K562 (cell line): Measurements from ENCODE around the gene DSG3. TPM values are rescaled to one million over a fixed set of nuclear protein-coding genes. Genes with fewer than 3 reads are reported as not detected.
A peak's percentile ranks its signal among the peaks of the same experiment; 100 is the strongest.

Experiments used
- ATAC-seq: fragments of 200-7000 bp; cut with Tn5 transposase; 3 replicates; pipeline ENCODE4 v1.9.1; 2020; ENCODE audit warnings: moderate library complexity
- BruUV-seq: library from RNA; stranded (reverse); fragments of 400-500 nt; replicated peaks from 2 replicates; lab custom pipeline; 2021; lab: Mats Ljungman, UMichigan
- CTCF ChIA-PET: fragments of 300-600 bp; formaldehyde crosslinking; extraction: SDS; loops from one replicate; lab custom pipeline; 2021; ENCODE audit warnings: low intra/inter-chr PET ratio; lab: Yijun Ruan, JAX
- POLR2A ChIA-PET: fragments of 300-600, 350-650 bp; sonication (Branson Sonifier 250); formaldehyde crosslinking; extraction: SDS; loops from one replicate; lab custom pipeline; 2021; ENCODE audit warnings: antibody characterized with exemption, inconsistent platforms; lab: Yijun Ruan, JAX
- DNase-seq, 4 experiments: peaks; one replicate each; pipeline versions ENCODE4 v3.0.0 to v3.0.0-alpha.2; 2011 to 2018; ENCODE audit warnings: low spot score in 3 of 4, mixed read lengths in 3 of 4; ENCODE audit errors: extremely low read depth in 1 of 4
- FAIRE-seq: peaks from 2 replicates; lab custom pipeline; 2011; peaks lifted over from hg19 to GRCh38; lab: Jason Lieb, UNC
- H2AFZ ChIP-seq: 2 replicates; pipeline ENCODE4 v1.6.0; 2011; ENCODE audit warnings: low read depth, low read length, control low read depth, inconsistent platforms
- H3K27ac ChIP-seq: fragments of 200-600 bp; 3 replicates; pipeline ENCODE4 v1.8.0; 2011; ENCODE audit warnings: low read depth, mild to moderate bottlenecking, control low read depth, inconsistent platforms, low read length, moderate library complexity, mixed read lengths; ENCODE audit errors: extremely low read depth
- H3K27me3 ChIP-seq, 2 experiments: fragments of 300-600 bp in 1 of 2; 2 replicates in 1 of 2; 3 replicates in 1 of 2; pipeline versions ENCODE4 v1.6.0 to v1.8.0; 2011; ENCODE audit warnings: inconsistent platforms in 2 of 2, low read length in 2 of 2, mild to moderate bottlenecking in 1 of 2, mixed read lengths in 1 of 2, moderate library complexity in 1 of 2; ENCODE audit not compliant: control insufficient read depth in 2 of 2, insufficient read depth in 2 of 2
- H3K36me3 ChIP-seq: fragments of 300-600 bp; 3 replicates; pipeline ENCODE4 v1.8.0; 2011; ENCODE audit warnings: mild to moderate bottlenecking, low read length, inconsistent platforms; ENCODE audit not compliant: control insufficient read depth, insufficient read depth
- H3K4me1 ChIP-seq, 2 experiments: fragments of 200-600 bp in 1 of 2; replicated peaks in 1 of 2; 2 replicates in 1 of 2; 3 replicates in 1 of 2; pipeline versions ENCODE4 v1.5.1 to v1.8.0; 2011; ENCODE audit warnings: inconsistent platforms in 2 of 2, low read length in 2 of 2, mild to moderate bottlenecking in 1 of 2, mixed read lengths in 1 of 2, moderate library complexity in 1 of 2; ENCODE audit not compliant: control insufficient read depth in 2 of 2, insufficient read depth in 2 of 2
- H3K4me2 ChIP-seq: 2 replicates; pipeline ENCODE4 v1.6.1; 2011; ENCODE audit warnings: low read length, control low read depth, inconsistent platforms, mixed read lengths; ENCODE audit not compliant: insufficient read depth
- H3K4me3 ChIP-seq: fragments of 200-600 bp; sonication (generic), shearing (Covaris generic); 2 replicates; pipeline ENCODE4 v1.5.1; 2016; ENCODE audit warnings: control low read depth, inconsistent platforms
- H3K79me2 ChIP-seq: fragments of 200-600 bp; 3 replicates; pipeline ENCODE4 v1.8.0; 2011; ENCODE audit warnings: low read length, inconsistent platforms; ENCODE audit not compliant: control insufficient read depth, insufficient read depth
- H3K9ac ChIP-seq, 2 experiments: 2 replicates each; pipeline versions ENCODE4 v1.6.0 to v1.6.1; 2011; ENCODE audit warnings: low read depth in 2 of 2, low read length in 2 of 2, control low read depth in 1 of 2, inconsistent platforms in 1 of 2, mild to moderate bottlenecking in 1 of 2, mixed read lengths in 1 of 2; ENCODE audit not compliant: insufficient read depth in 1 of 2
- H3K9me1 ChIP-seq: one replicate; pipeline ENCODE4 v1.6.0; 2011; ENCODE audit warnings: inconsistent platforms, mild to moderate bottlenecking, low read length, moderate library complexity; ENCODE audit not compliant: control insufficient read depth, insufficient read depth
- H3K9me3 ChIP-seq: replicated peaks from 2 replicates; pipeline ENCODE4 v1.5.1; 2011; ENCODE audit warnings: low read depth, low read length, inconsistent platforms; ENCODE audit not compliant: control insufficient read depth, insufficient read depth
- H4K20me1 ChIP-seq: replicated peaks from 2 replicates; pipeline ENCODE4 v1.6.1; 2011; ENCODE audit warnings: low read length, inconsistent platforms, mixed read lengths; ENCODE audit not compliant: control insufficient read depth, insufficient read depth
- KLF6 ChIP-seq: fragments of 250-450 bp; sonication (Bioruptor Pico); IDR thresholded peaks from 2 replicates; pipeline ENCODE4 v1.4.0; 2020; ENCODE audit warnings: mild to moderate bottlenecking, moderate library complexity, borderline replicate concordance
- LCOR ChIP-seq: sonication (generic); formaldehyde crosslinking; IDR thresholded peaks from 2 replicates; pipeline ENCODE4 v1.8.0; 2022; ENCODE audit warnings: mild to moderate bottlenecking, missing genetic modification reagents
- MECOM ChIP-seq: fragments of 250-450 bp; sonication (Bioruptor Pico); IDR thresholded peaks from 2 replicates; pipeline ENCODE4 v1.8.0; 2022; ENCODE audit warnings: inconsistent platforms
- SMARCC2 ChIP-seq: fragments of 450-650 bp; IDR thresholded peaks from 2 replicates; pipeline ENCODE4 v1.6.1; 2017; ENCODE audit warnings: antibody characterized with exemption, moderate library complexity, mild to moderate bottlenecking, low read depth
- in situ Hi-C: fragments of 300-500 bp; cut with MboI; formaldehyde crosslinking; loops from 4 replicates; pipeline ENCODE4 v1.15.0; 2018; ENCODE audit warnings: inconsistent platforms, mixed read lengths
- intact Hi-C: fragments of 100-400 bp; cut with micrococcal nuclease; formaldehyde crosslinking; loops from 2 replicates; pipeline ENCODE4 v1.14.2; 2022
- polyA plus RNA-seq, 8 experiments: library from polyadenylated mRNA; depleted of rRNA in 4 of 8; stranded (reverse) in 5 of 8; unstranded in 3 of 8; fragments of >200 nt; fragmentation: Nextera tagmentation in 2 of 8; fragmentation: Illumina TruSeq in 1 of 8; extraction: Ambion mirVana in 2 of 8; extraction: Trizol in 1 of 8; gene quantifications; 2 replicates each; pipeline versions ENCODE4 v1.2.1 to v1.2.3, GENCODE V29; 2011 to 2014; ENCODE audit warnings: inconsistent platforms in 1 of 8, missing spikeins in 1 of 8
- total RNA-seq, 7 experiments: library from RNA; depleted of rRNA in 6 of 7; stranded (reverse); fragments of >200 nt in 6 of 7; fragmentation: Illumina TruSeq in 2 of 7; extraction: Trizol in 2 of 7; gene quantifications; 2 replicates each; pipeline versions ENCODE4 v1.2.1 to v1.2.3, GENCODE V29; 2011 to 2021; ENCODE audit warnings: low replicate concordance in 1 of 7
- TF ChIP-seq, protein P1 (sequence below): fragments of 450-650 bp; formaldehyde crosslinking; IDR thresholded peaks from 2 replicates; pipeline ENCODE4 v1.4.0; 2020; ENCODE audit warnings: mild to moderate bottlenecking, moderate library complexity

The DSG3 gene
- total and polyA plus RNA-seq, 9 of the 15 experiments (the other 6 are each of a cell fraction or from before 2014, with no cell fraction given) = 0.04 to 0.18 (median 0.07) TPM; not detected in 1

DNA sequence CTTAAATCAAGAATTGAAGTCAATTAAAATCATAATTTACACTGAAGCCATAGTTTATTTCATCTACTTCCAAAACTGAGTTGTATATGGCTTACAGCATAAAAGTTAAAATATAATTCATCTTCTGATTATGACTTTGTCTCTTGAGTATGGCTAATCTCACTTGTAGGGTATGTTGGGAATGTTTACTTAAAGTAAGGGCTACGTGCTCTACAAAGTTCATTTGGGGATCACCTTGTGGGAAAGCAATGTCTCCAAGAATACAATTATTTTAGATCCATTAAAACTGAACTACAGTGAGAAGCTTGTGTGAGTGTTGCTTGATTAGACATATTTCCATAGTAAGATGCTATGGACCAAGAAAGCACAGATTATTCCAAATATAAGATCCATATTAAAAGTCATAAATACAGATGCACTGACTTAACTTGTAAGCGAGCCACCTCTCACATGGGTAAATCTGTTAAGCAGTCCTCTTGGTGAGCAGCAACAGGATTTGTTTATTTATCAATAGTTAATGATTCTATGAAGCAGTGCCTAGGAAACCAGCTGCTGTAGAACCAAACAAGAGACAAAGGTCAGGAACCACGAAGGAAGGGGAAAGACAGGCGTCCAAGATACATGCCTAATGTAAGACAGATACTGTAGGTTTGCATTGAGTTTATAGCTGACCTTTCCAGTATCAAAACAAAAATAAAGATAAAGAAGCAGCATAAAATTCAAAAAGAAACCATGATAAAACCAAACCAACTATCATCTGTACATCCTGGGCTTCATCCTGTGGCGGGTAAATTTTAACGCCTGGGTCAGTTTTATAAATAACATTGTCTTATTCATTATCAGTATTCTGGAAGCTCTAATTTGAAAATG lies 46.1 kb upstream of the DSG3 start (continued):
- TF ChIP-seq, protein P1, sequence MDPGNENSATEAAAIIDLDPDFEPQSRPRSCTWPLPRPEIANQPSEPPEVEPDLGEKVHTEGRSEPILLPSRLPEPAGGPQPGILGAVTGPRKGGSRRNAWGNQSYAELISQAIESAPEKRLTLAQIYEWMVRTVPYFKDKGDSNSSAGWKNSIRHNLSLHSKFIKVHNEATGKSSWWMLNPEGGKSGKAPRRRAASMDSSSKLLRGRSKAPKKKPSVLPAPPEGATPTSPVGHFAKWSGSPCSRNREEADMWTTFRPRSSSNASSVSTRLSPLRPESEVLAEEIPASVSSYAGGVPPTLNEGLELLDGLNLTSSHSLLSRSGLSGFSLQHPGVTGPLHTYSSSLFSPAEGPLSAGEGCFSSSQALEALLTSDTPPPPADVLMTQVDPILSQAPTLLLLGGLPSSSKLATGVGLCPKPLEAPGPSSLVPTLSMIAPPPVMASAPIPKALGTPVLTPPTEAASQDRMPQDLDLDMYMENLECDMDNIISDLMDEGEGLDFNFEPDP (CRISPR knock-in tag) = no peak
- TF ChIP-seq MECOM = no peak
- no peak for TF ChIP-seq SMARCC2

DNA sequence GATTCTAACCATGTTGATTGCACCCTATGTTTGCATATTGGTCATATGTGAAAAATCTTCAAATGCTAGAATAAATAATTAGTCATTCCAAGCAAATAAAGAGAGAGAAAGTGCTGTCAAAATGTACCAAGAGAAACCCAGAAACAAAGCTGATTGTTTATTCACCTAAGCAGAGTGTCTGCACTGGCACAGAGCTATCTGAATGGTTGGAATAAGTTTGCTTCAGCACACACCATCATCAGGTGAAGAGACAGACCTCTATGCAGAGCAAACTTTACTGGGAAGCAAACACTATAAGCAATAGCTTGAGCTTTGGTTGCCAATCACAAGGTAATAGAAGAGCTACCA lies 45.5 kb upstream of the DSG3 start:
- Histone ChIP-seq H3K4me3 (no peak overlapping the region), H3K9ac (no peak overlapping the region), H3K36me3 (no peaks in the 10 kb centered on the region), H3K9me1 (no peaks in the 10 kb centered on the region), H3K4me2 (no peak overlapping the region), H3K27ac (no peak overlapping the region), H3K4me1 (no peaks in the 10 kb centered on the region), H3K27me3 (no peaks in the 10 kb centered on the region), H2AFZ (no peak overlapping the region), H4K20me1 (no peaks in the 10 kb centered on the region), H3K9me3 (no peaks in the 10 kb centered on the region), H3K79me2 (no peaks in the 10 kb centered on the region)
- ChIA-PET POLR2A (no interaction called here), CTCF (no interaction called here)
- TF ChIP-seq KLF6 (CRISPR knock-in tag) = no peak
- TF ChIP-seq LCOR (CRISPR knock-in tag) = no peak
- no TSS peak for BruUV-seq
- DNase-seq (no peak), ATAC-seq (peak; percentile 23; the same call in 1 of the 3 replicates), FAIRE-seq (no peak)
- in situ Hi-C loops = no loop called here
- intact Hi-C loops = no loop called here
